KMS-11 (cell line): ENCODE data around the gene ATP6V1G2.
A peak's percentile ranks its signal among the peaks of the same experiment; 100 is the strongest.

ENCODE experiments used
- H2AFZ ChIP-seq: fragments of 200-600 bp; sonication (generic); 2 replicates; pipeline ENCODE4 v1.6.1; 2016; ENCODE audit warnings: antibody characterized with exemption, mixed run types, low read depth
- H3K27ac ChIP-seq: fragments of 200-600 bp; sonication (generic); 2 replicates; pipeline ENCODE4 v1.6.1; 2016; ENCODE audit warnings: mild to moderate bottlenecking, mixed run types
- H3K27me3 ChIP-seq: fragments of 200-600 bp; sonication (generic); 2 replicates; pipeline ENCODE4 v1.6.1; 2017; ENCODE audit warnings: mild to moderate bottlenecking, low read depth, mixed run types, moderate library complexity; ENCODE audit not compliant: insufficient read depth
- H3K36me3 ChIP-seq: fragments of 200-600 bp; sonication (generic); 2 replicates; pipeline ENCODE4 v1.6.1; 2017; ENCODE audit warnings: mild to moderate bottlenecking, mixed run types; ENCODE audit not compliant: insufficient read depth
- H3K4me1 ChIP-seq: fragments of 200-600 bp; sonication (generic); 2 replicates; pipeline ENCODE4 v1.6.1; 2016; ENCODE audit warnings: mild to moderate bottlenecking, low read depth, mixed run types; ENCODE audit not compliant: poor library complexity, severe bottlenecking
- H3K4me2 ChIP-seq: fragments of 200-600 bp; sonication (generic); 2 replicates; pipeline ENCODE4 v1.7.0; 2016; ENCODE audit warnings: mild to moderate bottlenecking, mixed run types
- H3K4me3 ChIP-seq: fragments of 200-600 bp; sonication (generic); IDR thresholded peaks from 2 replicates; pipeline ENCODE4 v1.6.1; 2017; ENCODE audit warnings: low read depth, low read length, mixed read lengths; ENCODE audit not compliant: insufficient read depth
- H3K79me2 ChIP-seq: fragments of 200-600 bp; sonication (generic); 2 replicates; pipeline ENCODE4 v1.6.1; 2016; ENCODE audit warnings: low read depth, mixed run types; ENCODE audit not compliant: insufficient read depth
- H3K9ac ChIP-seq: fragments of 200-600 bp; sonication (generic); 2 replicates; pipeline ENCODE4 v1.6.1; 2016; ENCODE audit warnings: mild to moderate bottlenecking, mixed run types
- H4K20me1 ChIP-seq: fragments of 200-600 bp; sonication (generic); 2 replicates; pipeline ENCODE4 v1.6.1; 2016; ENCODE audit warnings: mild to moderate bottlenecking, mixed run types; ENCODE audit not compliant: insufficient read depth
- CTCF ChIP-seq: fragments of 200-600 bp; sonication (generic); conservative IDR thresholded peaks from 2 replicates; pipeline ENCODE4 v1.6.1; 2017; ENCODE audit warnings: low read depth, mild to moderate bottlenecking, antibody characterized with exemption, low read length, moderate library complexity, mixed read lengths

ATP6V1G2 gene

GRCh38 chr6:31573239-31574105 lies 27.1 kb upstream of the ATP6V1G2 start:
- H3K4me3 ChIP-seq, result no peak overlapping the region
- no peak for TF ChIP-seq CTCF
- no peak overlapping the region for H2AFZ ChIP-seq
- peaks cover 55% of the 10 kb centered on the region for H3K27me3 ChIP-seq
- peaks cover 35% of the 10 kb centered on the region for H3K4me1 ChIP-seq
- H4K20me1 ChIP-seq, result no peaks in the 10 kb centered on the region
- H3K36me3 ChIP-seq, result no peaks in the 10 kb centered on the region
- H3K79me2 ChIP-seq, result no peaks in the 10 kb centered on the region
- H3K9ac ChIP-seq, result no peak overlapping the region
- H3K27ac ChIP-seq, result no peak overlapping the region
- H3K4me2 ChIP-seq, result no peak overlapping the region

GRCh38 chr6:31572041-31572911 lies 25.9 kb upstream of the ATP6V1G2 start, which contains the start of gene LTA:
LTA (plus strand) TSS chr6:31572289; CDS start chr6:31572743, 454 bp downstream.
- no peak within 1 kb of the TSS for H3K9ac ChIP-seq
- H3K27me3 ChIP-seq, result peaks cover 43% of the 10 kb centered on the region
- no peak for TF ChIP-seq CTCF
- H3K4me1 ChIP-seq, result peaks cover 47% of the 10 kb centered on the region
- H3K4me2 ChIP-seq, result no peak within 1 kb of the TSS
- H3K4me3 ChIP-seq, result no peak within 1 kb of the TSS
- no peaks in the 10 kb centered on the region for H4K20me1 ChIP-seq
- no peak within 1 kb of the TSS for H3K27ac ChIP-seq
- H3K79me2 ChIP-seq, result no peaks in the 10 kb centered on the region
- no peak within 1 kb of the TSS for H2AFZ ChIP-seq
- no peaks in the 10 kb centered on the region for H3K36me3 ChIP-seq

GRCh38 chr6:31569861-31570536 lies 23.6 kb upstream of the ATP6V1G2 start:
- Histone ChIP-seq H2AFZ (no peak overlapping the region), H3K27ac (no peak overlapping the region), H4K20me1 (no peaks in the 10 kb centered on the region), H3K4me1 (peaks cover 54% of the 10 kb centered on the region), H3K4me2 (no peak overlapping the region), H3K9ac (no peak overlapping the region), H3K4me3 (no peak overlapping the region), H3K36me3 (no peaks in the 10 kb centered on the region), H3K79me2 (no peaks in the 10 kb centered on the region), H3K27me3 (peaks cover 53% of the 10 kb centered on the region)
- no peak for TF ChIP-seq CTCF

GRCh38 chr6:31568537-31568961 lies 22.1 kb upstream of the ATP6V1G2 start:
- Histone ChIP-seq H3K4me1 (peaks cover 54% of the 10 kb centered on the region), H2AFZ (no peak overlapping the region), H3K27ac (peak overlapping the region; percentile 21; the same call in 1 of the 2 replicates), H3K4me2 (peak overlapping the region; percentile 86), H4K20me1 (no peaks in the 10 kb centered on the region), H3K4me3 (no peak overlapping the region), H3K79me2 (no peaks in the 10 kb centered on the region), H3K27me3 (peaks cover 44% of the 10 kb centered on the region), H3K9ac (no peak overlapping the region), H3K36me3 (no peaks in the 10 kb centered on the region)
- no peak for TF ChIP-seq CTCF
